Adrenal gland (tissue), 5 donors: Measurements from ENCODE around the gene CREG2.

Experiments
- POLR2A ChIP-seq, 2 donors: fragments of 450-650 bp; IDR thresholded peaks; one replicate each; pipeline ENCODE4 v1.6.1; 2017; ENCODE audit warnings: antibody characterized with exemption in 2 of 2, mild to moderate bottlenecking in 2 of 2, moderate library complexity in 1 of 2
- TF ChIP-seq, protein P1 (sequence below), 6 experiments: fragments of 450-650 bp in 4 of 6; fragments of 200-600 bp in 2 of 6; sonication (generic) in 1 of 6; IDR thresholded peaks; 1 replicate in 5 of 6; 2 replicates in 1 of 6; pipeline versions ENCODE4 v1.5.1 to v1.8.0; 2016 to 2021; ENCODE audit warnings: antibody characterized with exemption in 6 of 6, mild to moderate bottlenecking in 2 of 6, moderate library complexity in 1 of 6
- donor health status: DM: no; HTN: no; CAD: no.

GRCh38 chr2:101402630-101403029 is 15.3 kb upstream of the CREG2 start:
- TF ChIP-seq, protein P1, sequence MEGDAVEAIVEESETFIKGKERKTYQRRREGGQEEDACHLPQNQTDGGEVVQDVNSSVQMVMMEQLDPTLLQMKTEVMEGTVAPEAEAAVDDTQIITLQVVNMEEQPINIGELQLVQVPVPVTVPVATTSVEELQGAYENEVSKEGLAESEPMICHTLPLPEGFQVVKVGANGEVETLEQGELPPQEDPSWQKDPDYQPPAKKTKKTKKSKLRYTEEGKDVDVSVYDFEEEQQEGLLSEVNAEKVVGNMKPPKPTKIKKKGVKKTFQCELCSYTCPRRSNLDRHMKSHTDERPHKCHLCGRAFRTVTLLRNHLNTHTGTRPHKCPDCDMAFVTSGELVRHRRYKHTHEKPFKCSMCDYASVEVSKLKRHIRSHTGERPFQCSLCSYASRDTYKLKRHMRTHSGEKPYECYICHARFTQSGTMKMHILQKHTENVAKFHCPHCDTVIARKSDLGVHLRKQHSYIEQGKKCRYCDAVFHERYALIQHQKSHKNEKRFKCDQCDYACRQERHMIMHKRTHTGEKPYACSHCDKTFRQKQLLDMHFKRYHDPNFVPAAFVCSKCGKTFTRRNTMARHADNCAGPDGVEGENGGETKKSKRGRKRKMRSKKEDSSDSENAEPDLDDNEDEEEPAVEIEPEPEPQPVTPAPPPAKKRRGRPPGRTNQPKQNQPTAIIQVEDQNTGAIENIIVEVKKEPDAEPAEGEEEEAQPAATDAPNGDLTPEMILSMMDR (IDR thresholded peaks at IDR 0.05): no peak
- TF ChIP-seq POLR2A (IDR thresholded peaks at IDR 0.05): no peak
